ENCODE measurements around the gene TTC21A. TPM values are rescaled to one million over a fixed set of nuclear protein-coding genes. Genes with fewer than 3 reads are reported as not detected.

The TTC21A gene
- total RNA-seq, 1 donor from 2014 or later = 13.4 TPM

DNA sequence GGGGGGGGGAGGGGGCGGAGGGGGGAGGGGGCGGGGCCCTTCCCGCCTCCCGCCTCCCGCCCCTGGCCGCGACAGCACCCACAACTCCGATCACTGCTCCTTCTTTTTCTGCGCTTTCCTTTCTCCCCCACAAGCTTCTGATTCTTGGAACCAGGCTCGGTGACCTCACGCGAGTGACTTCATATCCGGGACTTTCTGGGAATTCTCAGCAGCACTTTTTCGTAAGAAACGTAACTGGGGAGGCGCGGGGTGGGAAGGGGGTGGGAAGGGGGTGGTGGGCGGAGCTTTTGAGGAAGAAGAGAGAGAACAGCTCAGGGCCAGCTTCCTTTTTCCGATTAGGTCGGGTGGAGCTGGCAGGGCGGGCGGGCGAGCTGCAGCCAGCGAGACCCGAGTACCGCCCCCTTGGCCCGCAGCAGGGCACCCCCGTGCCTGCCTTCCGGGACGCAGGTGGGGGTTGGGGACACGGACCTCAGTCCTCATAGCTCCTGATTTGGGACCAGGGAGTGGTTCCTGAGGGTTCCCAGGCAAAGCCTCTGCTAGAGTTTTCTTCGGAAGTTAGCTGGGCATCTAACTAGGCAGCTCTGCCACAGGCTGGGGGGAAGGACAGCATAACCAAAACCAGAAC lies 70.3 kb downstream of the TTC21A start:
- peak; percentile 87 for DNase-seq (ENCODE audit: low spot score)

DNA sequence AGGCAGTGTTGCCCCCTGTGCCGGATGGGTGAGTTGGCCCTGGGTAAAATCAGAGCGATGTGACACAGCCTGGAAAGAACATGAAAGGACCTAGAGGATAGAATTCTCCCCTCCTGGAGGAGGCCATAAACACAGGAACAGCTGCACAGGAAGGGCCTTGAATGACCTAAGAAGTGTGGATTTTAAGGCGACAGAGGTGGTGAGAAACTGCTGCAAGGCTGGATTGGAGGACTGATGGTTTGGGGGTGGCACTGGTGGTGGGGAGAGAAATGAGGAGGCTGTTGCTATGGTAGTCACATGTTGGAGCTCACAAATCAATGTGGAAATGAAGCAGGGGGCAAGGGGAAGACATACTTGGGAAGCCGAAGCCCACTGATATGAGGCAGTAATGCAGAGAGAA lies 71.1 kb downstream of the TTC21A start:
- DNase-seq (ENCODE audit: low spot score) = no peak

DNA sequence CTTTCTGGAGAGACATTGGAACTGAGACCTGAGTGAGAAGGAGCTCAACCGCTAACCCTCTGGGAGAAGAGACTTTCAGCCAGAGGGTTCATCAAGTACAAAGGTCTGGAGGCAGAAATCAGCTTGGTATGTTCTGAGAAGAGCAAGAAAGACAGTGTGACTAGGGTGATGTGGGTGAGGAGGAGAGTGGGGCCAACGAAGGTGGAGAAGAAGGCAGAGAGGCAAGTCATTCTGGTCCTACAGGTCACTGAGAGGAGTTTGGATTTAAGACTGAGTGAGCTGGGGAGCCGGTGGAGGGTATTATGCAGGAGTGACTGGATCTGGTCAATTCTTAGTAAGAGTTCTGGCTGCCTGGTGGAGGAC lies 72.7 kb downstream of the TTC21A start:
- DNase-seq (ENCODE audit: low spot score) = no peak

DNA sequence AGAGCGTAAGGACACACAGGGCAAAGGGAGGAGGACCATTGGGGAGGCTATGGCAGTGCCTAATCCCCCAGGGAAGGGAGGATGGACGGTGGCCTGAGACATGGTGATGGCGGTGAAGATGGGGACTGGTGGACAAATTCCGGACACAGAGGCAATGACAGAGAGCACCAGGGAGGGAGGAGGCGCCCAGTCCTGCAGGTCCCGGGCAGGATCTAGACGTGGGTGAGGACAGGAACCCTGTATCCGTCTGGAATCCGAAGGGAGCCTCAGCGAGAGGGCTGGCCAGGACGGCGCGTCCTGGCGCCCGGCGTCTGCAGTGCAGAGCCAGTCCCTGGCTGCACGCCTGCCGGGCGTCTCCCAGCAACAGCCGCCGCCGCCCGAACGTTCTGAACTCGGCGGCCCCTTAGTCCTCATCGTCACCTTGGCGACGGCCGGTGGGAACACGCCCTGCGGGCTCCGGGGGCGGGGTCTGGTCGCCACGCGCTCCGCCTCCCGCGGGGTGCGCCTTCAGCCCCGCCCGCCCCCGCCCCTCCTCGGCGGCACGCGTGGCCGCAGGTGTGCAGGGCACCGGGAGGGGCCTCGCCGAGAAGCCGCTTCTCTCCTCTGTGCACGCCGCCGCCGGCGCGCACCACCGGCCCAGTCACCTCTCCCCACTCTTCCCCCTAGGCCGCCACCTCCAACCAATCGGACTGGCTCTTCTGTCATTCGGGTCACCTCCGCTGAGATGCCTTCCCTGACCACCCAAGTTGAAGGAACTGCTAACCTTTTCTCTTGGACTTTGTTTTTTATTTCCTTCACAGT lies 73.3 kb downstream of the TTC21A start:
- DNase-seq (ENCODE audit: low spot score) = peak; percentile 93

DNA sequence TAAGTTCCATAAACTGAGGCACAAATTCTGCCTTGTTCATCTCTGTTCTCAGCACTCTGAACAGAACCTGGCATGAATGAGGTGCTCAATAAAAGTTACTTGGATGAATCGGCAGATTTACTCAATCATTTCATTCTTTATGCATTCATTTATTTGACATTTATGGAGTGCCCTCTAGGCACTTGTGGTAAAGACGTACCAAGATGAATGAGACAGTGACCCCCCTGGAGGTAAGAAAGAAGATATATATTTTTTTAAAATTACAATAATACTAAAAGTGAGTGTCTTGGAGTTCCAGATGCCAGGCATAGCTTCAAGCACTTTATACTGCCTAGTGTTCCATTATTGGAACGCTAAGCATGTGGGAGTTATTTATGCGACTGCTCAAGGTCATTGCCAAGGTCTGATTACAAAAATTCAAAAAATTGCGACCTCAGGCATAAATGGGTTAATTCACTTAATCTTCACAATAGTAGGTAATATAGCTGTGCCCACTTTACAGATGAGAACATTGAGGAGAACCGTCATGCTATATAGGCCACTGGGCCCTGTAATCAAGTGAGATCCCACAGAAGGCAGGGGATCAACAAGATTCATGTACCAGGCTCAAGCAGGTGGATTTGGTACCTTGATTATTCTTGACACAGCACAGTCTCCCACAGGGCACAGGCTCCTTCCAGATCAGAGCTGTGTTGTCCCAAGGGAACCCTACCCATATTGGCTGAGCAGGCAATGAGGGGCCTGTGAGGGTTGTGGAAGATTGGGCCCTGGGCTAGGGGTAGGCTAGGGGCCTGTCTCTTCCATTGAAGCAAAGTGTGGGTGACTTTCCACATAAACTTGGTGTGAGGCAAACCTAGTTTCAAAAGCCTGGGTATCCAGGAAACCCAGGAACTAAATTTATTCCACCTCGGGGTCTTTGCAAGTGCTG lies 74.2 kb downstream of the TTC21A start:
- DNase-seq (ENCODE audit: low spot score) = no peak

DNA sequence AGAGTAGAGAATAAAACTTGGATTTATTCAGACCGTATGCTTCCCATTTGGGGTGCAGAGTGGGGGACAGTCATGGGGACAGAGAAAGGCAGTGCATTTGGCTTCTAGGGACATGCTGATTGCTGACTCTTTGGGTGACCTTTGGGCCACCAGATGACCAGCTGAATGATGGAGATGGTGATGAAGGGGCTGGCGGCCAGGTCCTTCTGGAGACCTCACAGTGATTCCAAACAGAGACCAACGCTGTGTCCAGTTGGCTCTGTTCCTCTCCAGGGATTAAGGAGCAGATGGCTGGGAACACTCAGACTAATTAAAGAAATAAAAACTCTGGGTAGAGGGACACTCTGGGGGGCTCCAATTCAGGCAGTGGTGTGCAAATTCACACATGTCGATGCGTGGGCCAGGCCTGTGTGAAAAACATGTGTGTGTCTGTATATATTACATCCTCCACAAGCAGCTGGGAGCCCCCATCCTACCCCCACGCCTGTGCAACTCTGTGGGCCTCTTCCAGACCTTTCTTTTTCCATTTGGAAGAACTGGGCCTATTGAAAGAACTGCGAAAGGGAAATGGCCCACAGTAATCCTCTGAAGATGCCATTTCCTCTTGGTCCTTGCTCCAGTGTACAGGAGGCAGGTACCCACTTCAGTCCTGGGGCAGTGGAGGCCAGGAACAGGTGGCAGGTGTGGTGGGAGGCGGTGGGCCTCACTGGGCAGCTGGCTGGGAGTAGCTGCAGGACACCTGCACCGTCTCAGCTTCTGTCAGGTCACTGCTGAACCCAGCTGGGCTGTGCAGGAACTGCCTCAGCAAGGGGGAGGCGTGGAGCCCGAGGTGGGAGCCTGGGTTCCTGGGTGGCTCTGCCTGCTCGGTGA lies 76.0 kb downstream of the TTC21A start:
- no peak for DNase-seq (ENCODE audit: low spot score)

DNA sequence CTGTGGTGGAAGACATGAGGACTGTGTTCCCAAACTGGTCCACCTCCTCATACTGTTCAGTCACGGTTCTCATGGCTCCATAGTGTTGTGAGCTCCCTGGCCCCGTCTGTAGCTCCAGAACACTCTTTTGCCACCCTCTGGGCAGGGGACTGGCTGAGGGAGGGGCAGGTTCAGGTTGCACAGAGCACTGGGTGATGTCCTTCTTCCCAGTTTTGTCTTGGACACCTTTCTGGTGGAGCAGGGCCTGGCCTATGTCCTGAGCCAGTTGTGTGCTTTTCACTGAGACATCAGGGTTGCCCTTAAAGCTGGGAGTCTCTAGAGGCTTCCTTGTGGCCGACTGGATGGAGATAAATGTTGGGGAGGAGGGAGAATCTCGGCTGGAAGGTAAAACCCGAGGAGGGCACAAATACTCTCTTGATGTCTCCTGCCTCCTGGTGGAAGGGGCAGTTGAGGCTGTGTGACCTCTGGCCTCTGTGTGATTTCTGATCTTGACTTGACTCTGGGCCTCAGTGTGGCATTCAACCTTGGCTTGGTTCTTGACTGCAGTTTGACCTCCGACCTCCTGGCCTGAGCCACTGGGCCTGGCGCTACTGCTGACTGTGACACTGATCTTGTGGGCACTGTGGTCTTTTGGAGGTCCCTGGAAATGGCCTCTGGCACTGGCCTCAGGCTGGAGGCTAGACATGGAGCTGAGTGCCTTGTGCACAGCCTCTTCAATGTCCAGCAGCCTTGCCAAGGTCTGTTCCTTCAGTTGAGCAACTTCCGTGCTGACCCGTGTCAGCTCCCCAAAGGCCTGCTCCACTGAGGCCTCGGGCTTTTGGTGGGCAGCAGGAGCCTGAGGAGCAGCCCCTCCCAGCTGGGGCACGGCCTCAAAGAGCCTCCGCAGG lies 76.8 kb downstream of the TTC21A start:
- no peak for DNase-seq (ENCODE audit: low spot score)

DNA sequence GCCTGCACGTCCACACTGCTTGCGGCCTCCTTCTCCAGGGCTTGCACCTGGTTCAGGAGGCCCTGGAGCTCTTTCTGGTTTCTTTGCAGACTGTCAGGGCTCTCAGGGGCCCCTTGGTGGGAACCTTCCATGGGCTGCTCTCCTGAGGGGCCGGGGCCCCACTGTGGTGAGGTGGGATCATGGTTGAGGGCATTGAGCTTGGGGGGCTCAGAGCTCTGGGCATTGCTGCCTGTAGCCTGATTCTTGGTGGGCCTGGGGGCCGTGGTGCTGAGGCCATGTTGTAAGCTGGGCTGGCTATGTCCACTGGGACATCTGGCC lies 77.4 kb downstream of the TTC21A start:
- DNase-seq (ENCODE audit: low spot score) = no peak

DNA sequence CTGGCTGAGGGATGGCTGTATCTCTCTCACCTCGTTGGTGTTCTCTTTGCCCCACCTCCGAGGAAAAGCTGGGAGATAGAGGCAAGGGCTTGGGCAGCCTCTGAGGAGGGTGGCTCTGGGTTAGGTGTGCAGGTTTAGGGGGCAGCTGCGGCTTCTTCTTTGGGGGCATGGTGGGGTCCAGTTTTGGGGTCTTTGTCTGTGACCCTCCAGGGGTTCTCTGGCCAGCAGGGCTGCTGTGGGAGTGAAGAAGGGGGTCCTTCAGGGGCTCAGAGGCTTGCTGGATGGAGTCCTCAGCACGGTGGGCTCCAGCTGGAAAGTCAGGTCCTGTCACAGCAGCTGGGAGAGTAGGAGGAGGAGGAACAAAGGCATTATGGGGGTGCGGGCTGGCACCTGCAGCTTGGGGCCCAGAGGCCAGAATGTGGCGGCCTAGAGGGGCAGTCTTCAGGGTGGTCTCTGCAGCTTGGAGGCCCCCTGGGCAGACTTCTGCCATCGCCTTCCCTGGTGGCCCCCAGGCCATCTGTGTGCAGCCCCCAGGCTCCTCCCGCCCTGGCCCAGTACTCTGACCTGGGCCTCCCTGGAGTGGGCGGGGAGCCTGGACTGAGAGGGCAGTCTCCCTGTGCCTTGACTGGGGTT lies 78.0 kb downstream of the TTC21A start:
- no peak for DNase-seq (ENCODE audit: low spot score)

DNA sequence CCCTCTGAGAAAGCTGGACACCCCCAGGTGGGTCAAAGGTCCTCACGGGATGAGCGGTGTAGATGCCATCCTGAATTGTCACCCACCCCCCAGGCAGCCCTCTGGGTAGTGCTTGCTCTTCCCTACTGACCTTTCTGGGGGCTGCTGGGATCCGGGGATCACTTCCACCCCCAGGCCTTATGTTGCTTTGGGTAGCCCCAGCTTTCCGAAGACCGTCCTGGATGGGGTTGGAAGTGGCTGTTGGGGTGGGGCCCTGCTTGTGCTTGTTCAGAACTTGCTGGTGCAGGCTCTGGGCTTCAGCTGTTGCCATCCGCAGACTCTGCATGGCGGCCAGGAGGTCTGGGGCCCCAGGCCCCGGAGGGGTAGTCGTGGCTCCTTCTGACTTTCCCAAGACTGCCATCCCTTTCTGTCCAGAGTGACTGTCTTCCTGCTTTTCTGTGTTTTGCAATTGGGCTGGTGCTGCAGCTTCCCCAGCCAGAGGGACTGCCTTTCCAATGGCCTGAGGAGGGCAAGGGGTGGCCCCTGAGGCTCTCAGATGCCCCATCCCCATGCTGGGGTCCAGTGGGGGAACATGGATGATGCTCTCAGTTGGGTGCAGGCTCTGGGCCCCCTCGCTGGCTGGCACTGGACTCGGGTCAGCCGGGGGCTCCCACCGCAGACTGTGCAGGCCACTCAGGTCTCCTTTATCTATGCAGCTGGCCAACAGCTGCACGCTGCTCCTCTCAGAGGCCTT lies 78.6 kb downstream of the TTC21A start:
- DNase-seq (ENCODE audit: low spot score) = no peak

DNA sequence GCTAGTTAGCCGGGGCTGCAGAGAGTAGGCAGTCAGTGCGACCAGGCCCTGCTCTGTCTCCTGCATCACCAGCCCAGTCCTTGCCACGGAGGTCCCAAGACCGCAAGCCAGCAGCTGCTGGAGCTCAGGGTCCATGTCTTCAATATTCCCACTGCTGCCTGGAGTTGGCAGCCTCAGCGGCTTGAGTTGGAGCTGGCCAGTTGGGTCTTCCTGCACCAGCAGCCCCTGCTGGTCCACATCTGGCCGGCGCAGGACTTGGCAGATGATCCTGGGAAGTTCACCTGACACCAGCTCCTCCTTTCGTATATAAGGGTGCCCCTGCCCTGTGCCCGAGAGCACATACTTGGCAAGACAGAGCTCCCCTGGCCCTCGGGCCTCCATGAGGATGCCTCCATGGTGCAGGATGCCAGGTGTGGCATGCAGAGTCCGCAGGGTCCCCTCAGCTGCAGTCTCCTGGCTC lies 79.2 kb downstream of the TTC21A start:
- DNase-seq (ENCODE audit: low spot score) = no peak

DNA sequence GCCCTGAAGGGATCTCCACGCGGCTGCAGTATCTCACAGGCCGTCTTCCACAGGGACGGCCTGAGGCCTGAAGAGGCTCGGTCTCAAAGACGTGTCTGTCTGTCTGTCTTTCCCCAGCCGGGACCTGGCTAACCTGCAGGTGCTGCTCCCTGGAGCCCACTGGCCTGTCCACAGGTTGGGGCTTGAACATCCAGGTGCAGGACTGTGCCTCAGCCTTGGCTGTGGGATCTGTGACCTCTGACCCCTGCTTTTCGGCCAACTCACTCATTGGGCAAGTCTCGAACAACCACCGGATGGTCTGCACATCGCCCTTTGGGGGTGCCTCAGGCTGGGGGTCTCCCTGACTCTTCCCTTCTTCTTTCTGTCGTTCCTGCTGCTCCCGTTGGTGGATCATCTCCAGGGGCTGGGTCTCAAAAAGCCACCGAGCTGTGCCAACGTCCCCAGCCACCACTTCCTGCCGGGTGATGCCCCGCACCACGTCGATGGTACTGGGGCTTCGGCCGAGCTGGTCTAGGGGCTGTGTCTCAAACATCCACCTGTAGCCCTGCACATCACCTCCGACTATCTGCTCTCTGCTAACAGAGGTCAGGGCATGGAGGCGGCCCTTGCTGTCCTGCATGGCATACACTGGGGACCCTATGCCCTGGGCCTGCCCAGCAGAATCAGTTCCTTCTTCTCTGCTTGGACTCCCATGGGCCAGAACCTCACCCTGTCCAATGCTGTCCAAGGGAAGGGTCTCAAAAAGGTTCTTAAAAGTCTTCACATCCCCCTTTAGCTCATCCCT lies 80.1 kb downstream of the TTC21A start:
- no peak for DNase-seq (ENCODE audit: low spot score)

Other genes starting within 250 kb of the TTC21A start
- 0.09 TPM for gene SCN11A, start 55.7 kb upstream of the TTC21A start, total RNA-seq
- gene WDR48, start 55.7 kb upstream of the TTC21A start, total RNA-seq = 45.6 TPM
- 84.3 TPM for gene GORASP1, start 53 bp upstream of the TTC21A start, total RNA-seq
- gene CSRNP1, start 45.9 kb downstream of the TTC21A start, total RNA-seq = 21.7 TPM
- gene XIRP1, start 84.9 kb downstream of the TTC21A start, total RNA-seq = 0.09 TPM
- 22.6 TPM for gene CX3CR1, start 172.4 kb downstream of the TTC21A start, total RNA-seq
- gene CCR8, start 222.0 kb downstream of the TTC21A start, total RNA-seq = not detected